PFSK-1 (cell line): ENCODE measurements around the gene TMC6.

Experiments
- FOXP2 ChIP-seq: optimal IDR thresholded peaks from 2 replicates; pipeline ENCODE3; 2011; ENCODE audit warnings: borderline replicate concordance, control low read depth, inconsistent platforms; ENCODE audit not compliant: insufficient read depth; ENCODE audit errors: extremely low read length, extremely low read depth
- POLR2AphosphoS5 ChIP-seq: IDR thresholded peaks from 2 replicates; pipeline ENCODE4 v1.6.1; 2012; ENCODE audit warnings: low read depth, mild to moderate bottlenecking, control low read depth, low read length, moderate library complexity
- SIN3A ChIP-seq: IDR thresholded peaks from 2 replicates; pipeline ENCODE4 v1.6.1; 2012; ENCODE audit warnings: mild to moderate bottlenecking, low read length, moderate library complexity, borderline replicate concordance; ENCODE audit not compliant: insufficient read depth
- TAF1 ChIP-seq: IDR thresholded peaks from 2 replicates; pipeline ENCODE4 v1.6.1; 2012; ENCODE audit warnings: low read length, control low read depth, borderline replicate concordance; ENCODE audit not compliant: insufficient read depth
- TF ChIP-seq, protein P1 (sequence below), 2 experiments: IDR thresholded peaks; 2 replicates each; pipeline versions ENCODE4 v1.6.1 to v1.8.0; 2011 to 2012; ENCODE audit warnings: low read depth in 2 of 2, low read length in 2 of 2, control low read depth in 1 of 2, inconsistent platforms in 1 of 2, mild to moderate bottlenecking in 1 of 2, moderate library complexity in 1 of 2; ENCODE audit not compliant: insufficient read depth in 1 of 2

TMC6 gene

DNA sequence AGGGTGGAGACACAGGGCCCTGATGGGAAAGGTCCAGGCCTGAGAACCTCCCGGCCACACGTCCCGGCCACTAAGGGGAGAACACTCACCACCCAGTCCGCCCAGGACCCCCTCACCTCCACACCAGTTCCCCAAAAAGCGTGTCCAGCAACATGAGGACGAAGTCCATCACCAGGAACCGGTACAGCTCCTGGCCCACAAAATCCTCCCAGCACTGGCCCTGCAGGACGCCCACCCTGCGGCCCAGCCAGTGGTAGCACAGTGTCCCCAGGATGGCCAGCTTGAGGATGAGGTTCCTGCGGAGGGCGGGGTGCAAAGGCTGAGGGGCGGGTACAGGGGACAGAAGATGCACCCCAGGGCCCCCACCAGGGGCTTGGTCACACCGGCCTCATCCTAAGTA is 8.0 kb downstream of the TMC6 start:
- TF ChIP-seq POLR2AphosphoS5 (no peak), SIN3A (no peak), TAF1 (no peak), FOXP2 (no peak)
- TF ChIP-seq, protein P1, sequence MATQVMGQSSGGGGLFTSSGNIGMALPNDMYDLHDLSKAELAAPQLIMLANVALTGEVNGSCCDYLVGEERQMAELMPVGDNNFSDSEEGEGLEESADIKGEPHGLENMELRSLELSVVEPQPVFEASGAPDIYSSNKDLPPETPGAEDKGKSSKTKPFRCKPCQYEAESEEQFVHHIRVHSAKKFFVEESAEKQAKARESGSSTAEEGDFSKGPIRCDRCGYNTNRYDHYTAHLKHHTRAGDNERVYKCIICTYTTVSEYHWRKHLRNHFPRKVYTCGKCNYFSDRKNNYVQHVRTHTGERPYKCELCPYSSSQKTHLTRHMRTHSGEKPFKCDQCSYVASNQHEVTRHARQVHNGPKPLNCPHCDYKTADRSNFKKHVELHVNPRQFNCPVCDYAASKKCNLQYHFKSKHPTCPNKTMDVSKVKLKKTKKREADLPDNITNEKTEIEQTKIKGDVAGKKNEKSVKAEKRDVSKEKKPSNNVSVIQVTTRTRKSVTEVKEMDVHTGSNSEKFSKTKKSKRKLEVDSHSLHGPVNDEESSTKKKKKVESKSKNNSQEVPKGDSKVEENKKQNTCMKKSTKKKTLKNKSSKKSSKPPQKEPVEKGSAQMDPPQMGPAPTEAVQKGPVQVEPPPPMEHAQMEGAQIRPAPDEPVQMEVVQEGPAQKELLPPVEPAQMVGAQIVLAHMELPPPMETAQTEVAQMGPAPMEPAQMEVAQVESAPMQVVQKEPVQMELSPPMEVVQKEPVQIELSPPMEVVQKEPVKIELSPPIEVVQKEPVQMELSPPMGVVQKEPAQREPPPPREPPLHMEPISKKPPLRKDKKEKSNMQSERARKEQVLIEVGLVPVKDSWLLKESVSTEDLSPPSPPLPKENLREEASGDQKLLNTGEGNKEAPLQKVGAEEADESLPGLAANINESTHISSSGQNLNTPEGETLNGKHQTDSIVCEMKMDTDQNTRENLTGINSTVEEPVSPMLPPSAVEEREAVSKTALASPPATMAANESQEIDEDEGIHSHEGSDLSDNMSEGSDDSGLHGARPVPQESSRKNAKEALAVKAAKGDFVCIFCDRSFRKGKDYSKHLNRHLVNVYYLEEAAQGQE (IDR thresholded peaks at IDR 0.05; ENCODE audit: insufficient read depth in 1 of 2, low read depth in 2 of 2, low read length in 2 of 2): no peak

- TF ChIP-seq, protein P1 (IDR thresholded peaks at IDR 0.05; ENCODE audit: insufficient read depth in 1 of 2, low read depth in 2 of 2, low read length in 2 of 2): no peak
- TF ChIP-seq TAF1: no peak
- TF ChIP-seq FOXP2: no peak
- TF ChIP-seq SIN3A: no peak
- no peak for TF ChIP-seq POLR2AphosphoS5
These were observed 9.7 kb downstream of the TMC6 start for GRCh38 chr17:78118801-78119241.

DNA sequence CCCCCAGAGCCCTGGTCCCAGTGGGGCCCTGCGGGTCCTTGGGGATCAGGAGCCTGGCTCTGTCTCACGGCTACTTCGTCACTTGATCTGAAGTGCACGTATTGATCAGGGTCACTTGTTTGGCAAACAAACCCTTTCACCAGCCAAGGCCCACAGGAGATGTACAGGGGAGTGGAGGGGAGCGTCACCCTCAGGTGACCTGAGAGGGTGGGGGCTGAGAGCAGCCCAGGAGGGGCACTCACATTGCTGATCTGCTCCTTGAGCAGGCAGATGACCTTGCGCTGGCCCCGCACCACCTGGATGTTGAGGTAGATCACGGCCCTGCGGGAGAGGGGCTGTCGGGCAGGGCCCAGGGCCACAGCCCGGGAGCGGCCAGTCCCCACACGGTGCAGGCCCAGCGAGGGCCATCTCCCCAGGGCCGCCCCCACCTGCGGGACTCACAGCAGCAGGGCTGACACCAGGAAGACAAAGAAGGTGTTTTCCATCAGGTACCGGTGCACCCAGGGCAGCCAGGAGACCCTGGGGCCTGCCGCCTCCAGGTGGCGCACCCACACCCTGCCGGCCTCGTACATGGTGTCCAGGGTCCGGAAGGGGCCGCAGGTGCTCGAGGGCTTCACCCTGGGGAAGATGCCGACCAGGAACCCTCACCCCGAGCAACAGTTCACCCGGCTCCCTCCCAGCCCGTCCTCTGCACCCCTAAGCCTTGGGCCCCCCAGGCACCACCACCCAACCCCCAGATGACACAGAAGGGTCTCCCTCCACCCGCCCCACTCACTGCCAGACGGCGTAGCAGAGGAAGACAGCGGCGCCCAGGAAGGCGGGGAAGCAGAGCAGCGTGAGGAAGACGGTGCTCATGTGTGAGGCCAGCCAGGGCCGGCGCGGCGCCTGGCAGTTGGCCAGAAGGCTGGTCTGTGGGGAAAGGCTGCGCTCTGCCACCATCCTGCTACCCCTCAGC is 11.3 kb downstream of the TMC6 start:
- TF ChIP-seq SIN3A: no peak
- TF ChIP-seq, protein P1 (IDR thresholded peaks at IDR 0.05; ENCODE audit: insufficient read depth in 1 of 2, low read depth in 2 of 2, low read length in 2 of 2): no peak
- TF ChIP-seq POLR2AphosphoS5: no peak
- TF ChIP-seq TAF1: no peak
- TF ChIP-seq FOXP2: no peak

DNA sequence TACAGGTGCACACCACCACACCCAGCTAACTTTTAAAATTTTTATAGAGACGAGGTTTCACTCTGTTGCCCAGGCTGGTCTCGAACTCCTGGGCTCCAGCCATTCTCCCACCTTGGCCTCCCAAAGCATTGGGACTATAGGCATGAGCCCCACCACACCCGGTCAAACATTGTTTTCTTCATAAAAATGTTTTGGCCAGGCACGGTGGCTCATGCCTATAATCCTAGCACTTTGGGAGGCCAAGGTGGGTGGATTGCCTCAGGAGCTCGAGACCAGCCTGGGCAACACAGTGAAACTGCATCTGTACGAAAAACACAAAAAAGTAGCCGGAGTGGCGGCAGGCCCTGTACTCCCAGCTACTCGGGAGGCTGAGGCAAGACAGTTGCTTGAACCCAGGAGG is 12.1 kb downstream of the TMC6 start:
- TF ChIP-seq SIN3A (no peak), TAF1 (no peak)
- TF ChIP-seq, protein P1 (IDR thresholded peaks at IDR 0.05; ENCODE audit: insufficient read depth in 1 of 2, low read depth in 2 of 2, low read length in 2 of 2): no peak
